CD4-positive, alpha-beta T cell treated with Interleukin-21 for 1 hour (primary cell): ENCODE data around the gene CNIH2.

ENCODE experiments used
- DNase-seq: peaks from one replicate; pipeline ENCODE4 v3.0.0-alpha.2; 2020

CNIH2 gene

GRCh38 chr11:66278363-66279091 lies 552 bp downstream of the CNIH2 start:
- DNase-seq, result peak; percentile 65

- no peak for DNase-seq
Observed at GRCh38 chr11:66279092-66279734, 1.2 kb downstream of the CNIH2 start.

DNA sequence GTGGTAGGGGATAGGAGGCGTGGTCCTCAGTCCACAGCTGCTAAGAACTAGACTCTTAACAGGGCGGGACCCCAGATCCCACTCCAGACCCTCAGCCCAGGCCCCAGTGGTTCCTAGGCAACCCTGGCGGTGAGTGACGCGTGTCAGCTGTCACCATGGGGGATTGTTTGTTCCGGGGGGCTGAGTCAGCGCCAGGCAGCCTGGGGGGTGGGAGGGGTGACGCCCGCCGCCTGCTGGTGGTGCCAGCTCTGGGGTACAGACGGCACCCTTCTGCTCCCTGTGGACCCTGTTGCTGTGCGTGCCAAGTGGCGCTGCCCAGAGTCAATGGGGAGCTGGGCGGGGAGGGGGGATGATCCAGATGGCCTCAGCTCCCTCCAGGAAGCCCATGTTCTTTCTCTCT lies 2.5 kb downstream of the CNIH2 start:
- DNase-seq, result no peak

DNA sequence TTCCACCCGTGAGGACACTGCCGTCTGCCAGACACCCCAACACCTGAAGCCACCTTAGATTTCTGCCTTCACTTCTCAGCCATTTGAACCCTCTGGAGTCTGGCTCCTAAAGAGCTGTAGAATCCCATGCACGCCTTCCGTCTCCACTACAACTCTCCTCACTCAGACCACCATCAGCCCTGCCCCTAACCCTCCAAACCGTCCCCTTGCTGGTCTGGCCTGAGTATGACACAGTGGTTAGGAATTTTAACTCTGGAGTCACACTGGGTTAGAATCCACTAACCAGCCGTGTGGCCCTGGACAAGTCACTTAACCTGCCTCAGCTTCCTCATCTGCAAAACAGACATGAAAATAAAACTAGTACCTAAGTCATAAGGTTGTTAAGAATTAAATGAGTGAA lies 3.0 kb downstream of the CNIH2 start:
- DNase-seq, result no peak

GRCh38 chr11:66281776-66282467 lies 3.9 kb downstream of the CNIH2 start:
- no peak for DNase-seq

DNA sequence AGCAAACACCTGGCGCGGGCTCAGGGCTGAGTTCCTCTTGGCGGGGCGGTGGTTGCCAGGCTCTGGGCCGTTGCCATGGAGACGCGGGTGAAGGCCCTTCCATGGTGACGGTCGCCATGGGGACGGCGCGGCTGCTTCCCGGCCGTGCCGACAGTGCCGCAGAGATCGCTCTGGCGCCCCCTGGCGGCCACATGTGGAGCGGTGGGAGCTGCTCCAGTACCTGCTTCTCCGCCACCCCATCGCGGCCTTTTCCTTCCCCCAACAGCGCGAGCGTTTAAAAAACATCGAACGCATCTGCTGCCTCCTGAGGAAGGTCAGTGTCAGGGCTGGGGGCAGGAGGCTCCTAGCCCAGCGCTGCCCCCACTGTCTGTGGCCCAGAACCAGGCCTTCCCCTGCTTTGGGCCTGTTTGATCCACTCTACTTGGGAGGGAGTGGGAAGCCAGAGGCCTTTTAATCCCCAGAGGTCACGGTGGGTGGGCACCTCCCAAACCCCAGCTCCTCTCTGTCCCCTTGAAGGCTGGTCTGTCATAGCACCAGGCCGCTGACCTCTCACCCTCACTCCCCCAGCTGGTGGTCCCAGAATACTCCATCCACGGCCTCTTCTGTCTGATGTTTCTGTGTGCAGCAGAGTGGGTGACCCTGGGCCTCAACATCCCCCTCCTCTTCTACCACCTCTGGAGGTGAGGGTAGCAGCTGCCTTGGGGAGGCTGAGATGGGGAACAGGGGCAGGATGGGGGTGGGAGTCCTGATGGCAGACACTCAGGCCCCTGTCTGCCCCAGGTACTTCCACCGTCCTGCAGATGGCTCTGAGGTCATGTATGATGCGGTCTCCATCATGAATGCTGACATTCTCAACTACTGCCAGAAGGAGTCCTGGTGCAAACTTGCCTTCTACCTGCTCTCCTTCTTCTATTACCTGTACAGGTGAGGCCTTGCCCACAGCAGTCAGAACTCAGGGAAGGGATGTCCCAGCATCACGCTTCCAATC lies 4.8 kb downstream of the CNIH2 start:
- peak; percentile 99 for DNase-seq

- DNase-seq, result no peak
Observed at GRCh38 chr11:66283461-66284105, 5.6 kb downstream of the CNIH2 start.

- no peak for DNase-seq
Observed at GRCh38 chr11:66284526-66285078, 6.6 kb downstream of the CNIH2 start.

- DNase-seq, result no peak
Observed at GRCh38 chr11:66285250-66285947, 7.4 kb downstream of the CNIH2 start.

DNA sequence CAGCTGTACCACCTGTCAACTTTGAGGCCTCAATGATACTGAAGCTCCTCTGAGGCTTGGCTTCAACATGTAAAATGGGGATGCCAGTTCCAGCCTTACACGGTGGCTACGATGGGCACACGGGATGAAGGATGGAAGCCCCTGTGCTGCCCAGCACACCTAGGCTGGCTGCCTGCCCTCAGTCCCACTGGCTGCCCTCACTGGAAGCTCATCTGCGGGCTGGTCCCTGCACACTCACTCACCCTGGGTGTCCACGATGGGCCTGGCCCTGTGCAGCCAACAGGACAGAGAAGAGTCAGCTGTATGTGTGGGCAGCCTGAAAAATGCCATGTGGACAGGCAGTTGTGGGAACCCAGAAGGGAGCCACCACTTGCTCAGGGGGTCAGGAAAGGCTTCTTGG lies 8.7 kb downstream of the CNIH2 start:
- DNase-seq, result no peak

- DNase-seq, result no peak
Observed at GRCh38 chr11:66287211-66287888, 9.4 kb downstream of the CNIH2 start.

GRCh38 chr11:66287889-66288670 lies 10.1 kb downstream of the CNIH2 start:
- DNase-seq, result no peak

DNA sequence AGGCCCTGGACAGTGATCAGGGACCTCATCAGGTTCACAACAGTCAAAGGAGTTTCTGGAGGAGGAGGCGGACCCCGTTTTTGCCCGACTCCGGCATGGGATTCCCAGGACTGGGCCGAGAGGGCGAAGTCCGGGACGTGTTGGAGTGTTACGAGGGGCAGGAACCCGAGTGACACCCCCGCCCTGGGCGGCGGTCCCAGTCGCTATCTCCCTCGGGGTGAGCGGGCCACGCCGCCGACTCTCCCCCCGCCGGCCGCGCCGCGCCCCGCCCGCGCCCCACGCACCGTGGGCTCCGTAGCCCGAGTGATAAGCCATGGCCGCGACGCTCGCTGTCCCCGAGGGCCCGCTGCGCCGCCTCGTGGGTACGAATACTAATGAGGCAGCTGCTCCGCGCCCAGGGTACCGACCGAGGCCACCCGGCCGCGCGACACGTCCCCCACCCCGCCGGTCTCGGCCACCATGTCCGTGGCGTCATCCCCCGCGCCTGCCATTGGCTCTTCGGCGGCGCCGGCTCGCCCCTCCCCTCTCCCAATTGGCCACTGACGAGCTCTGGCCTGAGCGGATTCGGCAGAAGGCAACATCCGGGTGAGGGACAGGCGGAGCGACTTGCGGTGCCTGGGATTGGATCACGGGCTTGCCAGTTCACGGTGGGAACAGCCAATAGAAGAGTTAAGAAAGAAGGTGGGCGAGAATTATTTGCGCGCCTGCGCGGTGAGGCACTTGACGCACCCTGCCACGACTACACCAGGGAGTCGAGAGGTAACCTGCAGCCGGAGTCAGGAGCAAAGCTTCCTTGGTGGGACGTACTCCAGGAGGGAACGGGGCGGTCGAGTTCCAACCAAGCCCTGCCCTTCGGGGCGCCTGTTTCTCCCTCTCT lies 10.9 kb downstream of the CNIH2 start, which contains the start of gene YIF1A:
TSS of gene YIF1A (minus strand) at position 473 of the 877 bp plus-strand sequence. CDS start at position 315, 158 bp downstream.
- peak; percentile 100 for DNase-seq

GRCh38 chr11:66289548-66290329 lies 11.8 kb downstream of the CNIH2 start:
- peak; percentile 83 for DNase-seq

DNA sequence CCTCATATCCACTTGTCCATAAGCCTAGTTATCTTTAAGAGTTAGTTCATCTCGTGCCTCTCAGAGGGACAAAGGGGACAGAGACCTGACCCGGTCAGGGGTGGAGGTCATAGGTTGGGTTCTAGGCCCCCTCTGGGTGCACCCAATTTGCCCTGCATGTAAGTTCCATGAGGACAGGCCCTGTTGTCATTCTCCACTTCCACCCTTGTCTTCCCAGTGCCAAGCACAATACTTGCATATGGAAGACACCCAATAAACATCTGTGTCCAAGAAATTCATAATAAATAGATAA lies 12.3 kb downstream of the CNIH2 start:
- no peak for DNase-seq

DNA sequence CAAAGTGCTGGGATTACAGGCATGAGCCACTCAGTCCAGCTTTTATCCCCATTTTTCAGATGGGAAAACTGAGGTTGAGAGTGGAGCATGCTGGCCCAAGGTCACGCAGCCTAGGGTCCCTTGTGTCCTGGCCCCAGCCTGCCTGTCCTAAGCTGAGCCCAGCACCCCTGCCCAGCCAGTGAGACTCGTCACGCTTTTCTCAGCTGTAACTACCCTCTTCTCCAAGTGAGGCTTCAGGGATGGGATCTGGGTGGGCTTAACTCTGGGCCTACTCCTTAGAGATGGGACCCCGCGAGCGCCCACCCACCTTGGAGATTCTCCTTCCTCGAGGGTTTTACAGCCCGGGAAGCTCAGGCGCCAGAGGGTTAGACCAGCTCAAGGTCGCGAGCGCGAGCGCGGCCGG lies 13.3 kb downstream of the CNIH2 start:
- no peak for DNase-seq

DNA sequence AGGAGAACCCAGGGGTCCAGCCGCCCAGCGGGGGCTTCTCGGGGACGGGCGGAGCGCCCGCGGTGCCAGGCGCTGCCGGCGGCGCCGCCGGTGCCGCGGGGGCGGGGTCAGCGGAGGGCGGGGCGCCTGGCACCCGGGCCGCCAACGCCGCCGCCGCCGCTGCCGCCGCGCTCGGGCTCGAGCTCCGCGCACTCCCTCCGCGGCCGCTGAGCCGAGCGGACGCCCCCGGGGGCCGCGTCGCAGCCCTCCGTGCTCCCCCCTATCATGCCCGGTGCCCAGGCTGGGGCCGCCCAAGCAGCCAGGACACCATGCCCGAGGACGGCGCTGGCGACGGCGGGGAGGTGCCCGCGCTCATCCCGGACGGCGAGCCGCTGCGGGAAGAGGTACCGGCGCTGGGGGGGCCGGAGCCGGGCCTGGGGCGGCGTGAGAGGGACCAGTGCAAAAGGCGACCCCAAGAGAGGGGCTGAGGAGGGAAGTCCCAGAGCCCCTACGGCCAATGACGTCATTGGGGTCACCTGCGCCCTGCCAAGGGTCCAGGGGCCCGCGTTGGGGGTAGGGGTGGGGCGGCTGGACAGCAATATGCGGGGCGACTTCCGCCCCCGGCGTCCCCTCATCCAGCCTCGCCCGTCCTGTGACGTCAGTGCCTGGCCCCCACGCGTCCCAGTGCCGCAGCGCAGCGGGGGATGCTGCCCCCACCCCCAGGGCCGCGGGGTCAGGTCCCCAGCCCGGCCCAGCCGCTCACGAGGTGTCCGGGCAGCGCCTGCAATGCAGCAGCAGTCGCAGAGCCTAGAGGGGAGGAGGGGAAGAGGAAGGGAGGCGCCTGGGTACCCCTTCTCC lies 13.9 kb downstream of the CNIH2 start, which contains the start of gene TMEM151A:
TSS of gene TMEM151A (plus strand) at position 189 of the 837 bp plus-strand sequence. CDS start at position 309, 120 bp downstream.
- DNase-seq, result no peak
